GM23338 (cell line): ENCODE data around the gene CDC34. TPM values are rescaled to one million over a fixed set of nuclear protein-coding genes. Genes with fewer than 3 reads are reported as not detected.

ENCODE experiments used
- ATAC-seq: fragments of 200-7000 bp; cut with Tn5 transposase; 3 replicates; pipeline ENCODE4 v1.9.1; 2020
- DNase-seq: peaks from one replicate; pipeline ENCODE4 v3.0.0-alpha.2; 2015; ENCODE audit warnings: low spot score
- H2AFZ ChIP-seq: fragments of 200-600 bp; sonication (generic); 2 replicates; pipeline ENCODE4 v1.8.0; 2016; ENCODE audit warnings: antibody characterized with exemption, mild to moderate bottlenecking, moderate library complexity
- H3F3A ChIP-seq: fragments of 200-600 bp; sonication (generic); replicated peaks from 2 replicates; pipeline ENCODE4 v1.8.0; 2017; ENCODE audit warnings: antibody characterized with exemption, mixed run types, low read depth
- H3K27ac ChIP-seq: fragments of 200-600 bp; sonication (generic); 2 replicates; pipeline ENCODE4 v1.6.1; 2016; ENCODE audit warnings: low read depth
- H3K27me3 ChIP-seq: fragments of 200-600 bp; sonication (generic); 2 replicates; pipeline ENCODE4 v1.8.0; 2016; ENCODE audit warnings: mild to moderate bottlenecking, mixed run types, moderate library complexity; ENCODE audit not compliant: insufficient read depth
- H3K36me3 ChIP-seq: fragments of 200-600 bp; sonication (generic); 2 replicates; pipeline ENCODE4 v1.8.0; 2016; ENCODE audit warnings: mild to moderate bottlenecking; ENCODE audit not compliant: insufficient read depth
- H3K4me1 ChIP-seq: fragments of 200-600 bp; sonication (generic); 2 replicates; pipeline ENCODE4 v1.8.0; 2016; ENCODE audit warnings: mild to moderate bottlenecking, moderate library complexity; ENCODE audit not compliant: insufficient read depth
- H3K4me2 ChIP-seq: fragments of 200-600 bp; sonication (generic); 2 replicates; pipeline ENCODE4 v1.7.1; 2017; ENCODE audit warnings: mixed run types
- H3K4me3 ChIP-seq: fragments of 200-600 bp; sonication (generic); 2 replicates; pipeline ENCODE4 v1.6.1; 2016; ENCODE audit warnings: mixed run types
- H3K79me2 ChIP-seq: fragments of 200-600 bp; sonication (generic); replicated peaks from 2 replicates; pipeline ENCODE4 v1.8.0; 2017; ENCODE audit warnings: mild to moderate bottlenecking; ENCODE audit not compliant: insufficient read depth
- H3K9me2 ChIP-seq: fragments of 200-600 bp; sonication (generic); 2 replicates; pipeline ENCODE4 v1.8.0; 2017; ENCODE audit not compliant: insufficient read depth
- H4K20me1 ChIP-seq: fragments of 200-600 bp; sonication (generic); replicated peaks from 2 replicates; pipeline ENCODE4 v1.8.0; 2017; ENCODE audit warnings: mild to moderate bottlenecking; ENCODE audit not compliant: insufficient read depth
- H3K27ac Mint-ChIP-seq: 2 replicates; pipeline ENCODE4 v1.8.0; 2020; ENCODE audit warnings: inconsistent platforms, mild to moderate bottlenecking, moderate library complexity, mixed read lengths
- H3K27me3 Mint-ChIP-seq: 3 replicates; pipeline ENCODE4 v1.8.0; 2022; ENCODE audit warnings: low read depth, mild to moderate bottlenecking, moderate library complexity, mixed read lengths, inconsistent platforms; ENCODE audit not compliant: insufficient read depth, poor library complexity
- H3K36me3 Mint-ChIP-seq: 3 replicates; pipeline ENCODE4 v1.8.0; 2021; ENCODE audit warnings: low read depth, mild to moderate bottlenecking, inconsistent platforms, moderate library complexity, mixed read lengths
- H3K4me1 Mint-ChIP-seq: 3 replicates; pipeline ENCODE4 v1.8.0; 2020; ENCODE audit warnings: mild to moderate bottlenecking, inconsistent platforms, mixed read lengths
- H3K4me3 Mint-ChIP-seq: 3 replicates; pipeline ENCODE4 v1.8.0; 2021; ENCODE audit warnings: moderate library complexity, mild to moderate bottlenecking, inconsistent platforms, mixed read lengths
- H3K9me3 Mint-ChIP-seq: 3 replicates; pipeline ENCODE4 v1.8.0; 2020; ENCODE audit warnings: moderate library complexity, mild to moderate bottlenecking, inconsistent platforms, mixed read lengths
- CREB1 ChIP-seq: fragments of 250-450 bp; sonication (Bioruptor Pico); IDR thresholded peaks from 2 replicates; pipeline ENCODE4 v1.5.0; 2020; ENCODE audit warnings: low read depth, mild to moderate bottlenecking, moderate library complexity
- ETS1 ChIP-seq: IDR thresholded peaks from 2 replicates; pipeline ENCODE4 v1.6.1; 2016; ENCODE audit warnings: antibody characterized with exemption
- NANOG ChIP-seq: IDR thresholded peaks from 2 replicates; pipeline ENCODE4 v1.6.1; 2016; ENCODE audit warnings: antibody characterized with exemption, borderline replicate concordance
- STAT1 ChIP-seq: IDR thresholded peaks from one replicate; pipeline ENCODE4 v1.6.1; 2016; ENCODE audit warnings: antibody characterized with exemption; ENCODE audit not compliant: unreplicated experiment
- ZNF114 ChIP-seq: fragments of 250-450 bp; sonication (Bioruptor Pico); IDR thresholded peaks from 2 replicates; pipeline ENCODE4 v1.5.0; 2020; ENCODE audit warnings: mild to moderate bottlenecking, moderate library complexity
- ZNF331 ChIP-seq: fragments of 250-450 bp; sonication (Bioruptor Pico); IDR thresholded peaks from 2 replicates; pipeline ENCODE4 v1.5.0; 2020; ENCODE audit warnings: low read depth, mild to moderate bottlenecking, moderate library complexity
- ZNF462 ChIP-seq: fragments of 250-450 bp; sonication (Bioruptor Pico); IDR thresholded peaks from 2 replicates; pipeline ENCODE4 v1.5.0; 2020; ENCODE audit warnings: mild to moderate bottlenecking, moderate library complexity
- polyA plus RNA-seq: library from polyadenylated mRNA; unstranded; fragments of >200 nt; fragmentation: Nextera tagmentation; extraction: Ambion mirVana; gene quantifications from 2 replicates; pipeline ENCODE4 v1.2.1, GENCODE V29; 2016
- total RNA-seq: library from RNA; depleted of rRNA; stranded (reverse); fragments of >200 nt; shearing (Covaris generic); gene quantifications from 2 replicates; pipeline ENCODE4 v1.2.3, GENCODE V29; 2014

CDC34 gene
- total and polyA plus RNA-seq, 2 experiments from 2014 or later = 114 to 148 TPM

- TF ChIP-seq ZNF462 (no peak), CREB1 (CRISPR knock-in tag) (no peak), ETS1 (no peak), ZNF114 (no peak)
Observed at GRCh38 chr19:571566-571974, 40.0 kb downstream of the CDC34 start (continued).

GRCh38 chr19:572140-572742, 40.7 kb downstream of the CDC34 start, which contains the start of gene BSG:
BSG (plus strand) TSS chr19:572596; CDS start chr19:572635, 39 bp downstream.
- Histone ChIP-seq H3F3A (peaks cover 15% of the 10 kb centered on the region), H4K20me1 (peaks cover 33% of the 10 kb centered on the region), H3K9me2 (no peaks in the 10 kb centered on the region), H3K4me3 (peak within 1 kb of the TSS; percentile 96), H3K79me2 (peaks cover 48% of the 10 kb centered on the region), H3K4me2 (peak within 1 kb of the TSS; percentile 100), H2AFZ (peak within 1 kb of the TSS; percentile 14; the same call in 1 of the 2 replicates), H3K36me3 (no peaks in the 10 kb centered on the region), H3K4me1 (peaks cover 18% of the 10 kb centered on the region), H3K27ac (peak within 1 kb of the TSS; percentile 97), H3K27me3 (no peaks in the 10 kb centered on the region)
- Mint-ChIP-seq H3K9me3 (peaks cover 16% of the 10 kb centered on the region), H3K27ac (peak within 1 kb of the TSS; percentile 99), H3K4me1 (peaks cover 29% of the 10 kb centered on the region), H3K36me3 (peaks cover 37% of the 10 kb centered on the region), H3K4me3 (peak within 1 kb of the TSS; percentile 90), H3K27me3 (peaks cover 42% of the 10 kb centered on the region)
- peak; percentile 59 for ATAC-seq
- peak; percentile 99 for DNase-seq
- TF ChIP-seq STAT1 (no peak), ZNF331 (CRISPR knock-in tag) (no peak), ZNF114 (no peak), ZNF462 (no peak), NANOG (no peak)
